Stimulated activated CD8-positive, alpha-beta memory T cell treated with anti-CD3 and anti-CD28 coated beads, Interleukin-15, amount 100 ng/mL, for 4 hours (primary cell): ENCODE results near the gene TMEM236.

Experiments used
- DNase-seq, 2 donors: peaks; one replicate each; pipeline ENCODE4 v3.0.0-alpha.2; 2020; ENCODE audit warnings: low read depth in 2 of 2

Gene TMEM236

DNA sequence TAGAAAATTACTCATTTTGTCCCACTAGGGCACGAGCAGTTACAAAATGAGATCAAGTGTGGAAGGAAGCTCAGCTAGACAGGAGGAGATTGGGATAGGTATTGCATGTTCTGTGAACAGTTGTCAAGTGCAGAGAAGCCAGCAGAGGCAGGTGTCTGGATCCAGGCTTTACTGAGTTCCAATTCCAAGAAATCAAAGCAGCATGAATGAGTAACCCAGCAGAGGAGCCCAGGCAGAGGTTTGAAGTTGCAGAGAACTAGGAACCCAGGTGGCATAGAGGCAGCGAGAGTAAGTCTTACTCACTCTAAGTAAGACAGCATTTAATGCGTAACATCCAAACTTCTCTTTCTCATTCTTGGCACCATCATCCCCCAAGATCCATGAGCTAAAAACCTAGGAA, 68.9 kb downstream of the TMEM236 start:
- DNase-seq, result no peak

DNA sequence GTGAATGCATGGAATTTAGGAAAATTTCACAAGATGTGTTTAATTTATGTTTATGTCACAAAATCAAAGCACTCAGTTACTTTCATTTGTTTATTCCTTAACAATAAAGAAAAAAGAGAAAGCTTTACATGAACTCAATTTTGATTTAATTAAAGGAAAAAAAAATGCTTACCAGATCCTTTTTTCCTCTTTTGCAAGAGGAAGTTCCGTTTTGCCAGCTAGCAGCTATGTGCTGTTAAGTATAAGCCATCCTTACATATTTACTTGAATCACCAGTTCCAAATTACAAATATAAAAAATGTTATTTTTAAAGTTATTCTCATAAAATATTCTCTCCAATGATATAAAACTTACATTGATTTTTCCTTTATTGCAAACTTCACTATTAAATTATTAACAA, 69.9 kb downstream of the TMEM236 start:
- no peak for DNase-seq

- DNase-seq, result no peak
Measured at GRCh38 chr10:17831341-17831740, 79.3 kb downstream of the TMEM236 start.

GRCh38 chr10:17831896-17832295, 79.9 kb downstream of the TMEM236 start:
- no peak for DNase-seq

DNA sequence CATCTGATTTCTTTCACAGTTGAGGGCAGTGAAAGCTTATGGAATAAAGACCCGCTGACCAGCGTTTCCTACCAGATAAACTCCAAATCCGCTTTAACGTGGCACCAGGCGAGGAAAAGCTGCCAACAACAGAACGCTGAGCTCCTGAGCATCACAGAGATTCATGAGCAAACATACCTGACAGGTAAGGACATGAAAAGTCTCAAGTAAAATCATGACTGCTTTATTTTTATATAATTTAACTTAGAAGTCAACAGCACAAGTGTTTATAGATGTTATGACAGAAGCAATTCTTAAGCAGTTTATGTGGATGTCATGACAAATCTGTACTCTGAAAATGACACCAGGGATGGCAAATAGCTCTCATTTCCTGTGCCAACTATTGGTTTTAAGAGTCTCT, 81.7 kb downstream of the TMEM236 start:
- no peak for DNase-seq

DNA sequence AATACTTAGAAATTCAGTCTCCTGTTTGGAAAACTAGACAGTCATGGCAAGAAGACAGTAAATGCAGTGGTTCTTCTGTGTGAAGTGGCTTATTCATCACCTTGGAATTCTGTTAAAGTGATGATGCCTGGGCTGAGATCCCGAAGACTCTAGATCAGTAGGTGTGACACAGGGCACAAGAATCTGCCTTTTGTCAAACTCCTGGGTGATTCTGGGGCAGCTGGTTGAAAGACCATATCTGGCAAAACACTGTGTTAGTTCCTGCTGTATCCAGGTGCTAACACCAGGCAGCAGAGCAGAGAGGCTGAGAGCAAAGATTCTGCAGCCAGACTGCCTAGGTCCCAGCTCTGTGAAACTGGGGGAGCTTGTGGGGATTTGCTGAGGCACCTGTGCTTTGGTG, 83.7 kb downstream of the TMEM236 start:
- DNase-seq, result no peak

- no peak for DNase-seq
Measured at GRCh38 chr10:17836942-17837341, 84.9 kb downstream of the TMEM236 start.

- DNase-seq, result no peak
Measured at GRCh38 chr10:17838080-17838648, 86.2 kb downstream of the TMEM236 start.

DNA sequence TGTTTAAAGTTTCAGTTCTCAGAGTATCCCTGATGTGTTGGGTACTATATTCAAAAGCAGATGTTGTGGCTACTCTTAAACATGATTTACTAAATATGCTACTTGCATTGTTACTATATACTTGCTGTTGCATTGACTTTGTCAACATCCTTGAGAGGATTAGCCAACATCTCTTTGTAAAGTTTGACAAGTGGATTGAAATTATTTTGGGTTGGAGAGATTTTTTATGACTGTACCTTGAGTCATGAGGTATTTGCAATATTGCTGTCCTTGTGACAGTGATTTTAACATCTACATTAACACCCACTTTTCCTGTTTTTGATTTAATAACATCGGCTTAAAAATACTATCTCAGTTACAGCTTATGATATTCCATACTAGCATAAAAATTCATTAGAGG, 89.0 kb downstream of the TMEM236 start:
- DNase-seq, result no peak

- DNase-seq, result no peak
Measured at GRCh38 chr10:17842641-17843040, 90.6 kb downstream of the TMEM236 start.

GRCh38 chr10:17847585-17848296, 95.7 kb downstream of the TMEM236 start:
- no peak for DNase-seq

- no peak for DNase-seq
Measured at GRCh38 chr10:17848646-17849045, 96.6 kb downstream of the TMEM236 start.
